Pancreas (tissue), 10 donors: ENCODE data around the gene ACVR1C. TPM values are rescaled to one million over a fixed set of nuclear protein-coding genes. Genes with fewer than 3 reads are reported as not detected.

Source experiments
- ATAC-seq, 4 donors: fragments of 200-7000 bp; cut with Tn5 transposase; one replicate each; pipeline versions ENCODE4 v1.8.0 to v1.9.1; 2020; ENCODE audit warnings: mild to moderate bottlenecking in 4 of 4, moderate library complexity in 4 of 4
- DNase-seq, 6 donors: peaks; one replicate each; pipeline ENCODE4 v3.0.0-alpha.2; 2020
- FAIRE-seq: peaks from 2 replicates; lab custom pipeline; 2012; peaks lifted over from hg19 to GRCh38; lab: Jason Lieb, UNC
- H3K27ac ChIP-seq, 4 donors: fragments of 200-600 bp; sonication (generic); 1 replicate in 3 of 4; 2 replicates in 1 of 4; pipeline versions ENCODE4 v1.5.0 to v1.8.0; 2020
- H3K27me3 ChIP-seq, 4 donors: fragments of 200-600 bp; one replicate each; pipeline ENCODE4 v1.8.0; 2021
- H3K36me3 ChIP-seq, 3 donors: fragments of 200-600 bp; sonication (generic) in 1 of 3; one replicate each; pipeline versions ENCODE4 v1.5.0 to v1.8.0; 2020 to 2021
- H3K4me1 ChIP-seq, 3 donors: fragments of 200-600 bp; one replicate each; pipeline ENCODE4 v1.8.0; 2021
- H3K4me3 ChIP-seq, 4 donors: fragments of 200-600 bp; sonication (generic) in 2 of 4; one replicate each; pipeline versions ENCODE4 v1.5.0 to v1.8.0; 2020 to 2021
- H3K9me3 ChIP-seq, 4 donors: fragments of 200-600 bp; one replicate each; pipeline ENCODE4 v1.8.0; 2021
- CTCF ChIP-seq, 4 donors: fragments of 200-600 bp; sonication (generic) in 3 of 4; IDR thresholded peaks; one replicate each; pipeline versions ENCODE4 v1.5.0 to v1.8.0; 2021; ENCODE audit warnings: antibody characterized with exemption in 4 of 4
- WGBS, 2 donors: extraction: QIAGEN DNeasy Blood & Tissue Kit; methylation state at CpG; one replicate each; pipeline ENCODE4 v1.1.7; 2013; 5-methylcytosine and 5-hydroxymethylcytosine counted together
- intact Hi-C, 3 donors: fragments of 100-400 bp; cut with DNase I; formaldehyde crosslinking; loops; one replicate each; pipeline versions ENCODE4 v1.11.1 to v1.14.2; 2022
- polyA plus RNA-seq, 2 donors: library from polyadenylated mRNA; stranded (reverse); fragments of 200-250 nt; gene quantifications; one replicate each; pipeline ENCODE4 v1.2.3, GENCODE V29; 2013
- total RNA-seq, 6 donors: library from RNA; stranded (reverse); fragmentation: NEBNext Ultra II Directional in 4 of 6; extraction: Animal tissue kit (Norgen Biotek cat#: 25700) in 4 of 6; gene quantifications; one replicate each; pipeline versions ENCODE4 v1.2.1 to v1.2.4, GENCODE V29; 2021 to 2023
- donor health status: healthy with polysubstance abuse.
- donor health status: DM: no; HTN: no; CAD: no; lungs with moderate emphysema.
- donor health status: DM: no; HTN: no; CAD: no.
- donor health status: control.
- donor health status: control.
- donor health status: Bipolar disorder and iron deficiency.
- donor health status: DM: yes; HTN: yes; CAD: no.
- donor health status: DM: no; HTN: no; CAD: no.
- donor health status: DM: no; HTN: no; CAD: no.
- donor health status: DM: yes; HTN: yes; CAD: no.

Gene ACVR1C
- total and polyA plus RNA-seq, 8 donors = 0.46 to 2.7 (median 1.5) TPM

GRCh38 chr2:157479081-157480027 lies 149.3 kb downstream of the ACVR1C start:
- Histone ChIP-seq H3K36me3 (no peaks in the 10 kb centered on the region), H3K27me3 (no peaks in the 10 kb centered on the region), H3K4me3 (no peak overlapping the region), H3K9me3 (no peaks in the 10 kb centered on the region), H3K27ac (no peak overlapping the region), H3K4me1 (peaks cover 0 to 5% (median 0%) of the 10 kb centered on the region in 3 donors)
- DNase-seq (no peak), FAIRE-seq (no peak), ATAC-seq (peak in 2 of 4 donors; percentile 27 to 42)
- no peak for TF ChIP-seq CTCF (IDR thresholded peaks at IDR 0.05)
- WGBS, 2 donors = 90 to 95% methylated on average over 7 of the region's 7 CpGs
- intact Hi-C loops = no loop called here

- H3K9me3 ChIP-seq = no peaks in the 10 kb centered on the region
- peaks cover 0 to 5% (median 0%) of the 10 kb centered on the region in 3 donors for H3K4me1 ChIP-seq
- H3K4me3 ChIP-seq = no peak overlapping the region
- ATAC-seq (no peak), FAIRE-seq (no peak), DNase-seq (no peak)
- H3K27me3 ChIP-seq = no peaks in the 10 kb centered on the region
- no peak for TF ChIP-seq CTCF (IDR thresholded peaks at IDR 0.05)
- H3K36me3 ChIP-seq = no peaks in the 10 kb centered on the region
- intact Hi-C loops = no loop called here
- no peak overlapping the region for H3K27ac ChIP-seq
Observed at GRCh38 chr2:157477919-157478318, 150.7 kb downstream of the ACVR1C start.

GRCh38 chr2:157476953-157477709 lies 151.5 kb downstream of the ACVR1C start:
- Histone ChIP-seq H3K4me1 (peaks cover 0 to 5% (median 0%) of the 10 kb centered on the region in 3 donors), H3K27me3 (no peaks in the 10 kb centered on the region), H3K27ac (no peak overlapping the region), H3K36me3 (no peaks in the 10 kb centered on the region), H3K4me3 (no peak overlapping the region), H3K9me3 (no peaks in the 10 kb centered on the region)
- DNase-seq = no peak
- no peak for FAIRE-seq
- no peak for ATAC-seq
- no peak for TF ChIP-seq CTCF (IDR thresholded peaks at IDR 0.05)
- intact Hi-C loops = no loop called here

Other genes with a start within 250 kb of the ACVR1C start
- gene CYTIP, start 184.8 kb downstream of the ACVR1C start, total RNA-seq = 1 to 10 TPM; 1.2 to 6.4 (median 4.1) TPM
- under 1 TPM; 0.47 to 0.68 TPM for gene CYTIP, start 184.8 kb downstream of the ACVR1C start, polyA plus RNA-seq
- 10 to 100 TPM in 5 of 6 donors, 1 to 10 TPM in 1; 9.8 to 25.2 (median 12.9) TPM for gene ACVR1, start 247.5 kb upstream of the ACVR1C start, total RNA-seq
- gene ACVR1, start 247.5 kb upstream of the ACVR1C start, polyA plus RNA-seq = 1 to 10 TPM; 3.1 to 6.7 TPM